T1000 (cell line): ENCODE measurements around the gene MYEOV.
A peak's percentile ranks its signal among the peaks of the same experiment; 100 is the strongest.

Experiments
- DNase-seq: peaks from one replicate; lab custom pipeline; 2025; ENCODE audit warnings: mixed read lengths; lab: John Stamatoyannopoulos, UW

MYEOV gene

DNA sequence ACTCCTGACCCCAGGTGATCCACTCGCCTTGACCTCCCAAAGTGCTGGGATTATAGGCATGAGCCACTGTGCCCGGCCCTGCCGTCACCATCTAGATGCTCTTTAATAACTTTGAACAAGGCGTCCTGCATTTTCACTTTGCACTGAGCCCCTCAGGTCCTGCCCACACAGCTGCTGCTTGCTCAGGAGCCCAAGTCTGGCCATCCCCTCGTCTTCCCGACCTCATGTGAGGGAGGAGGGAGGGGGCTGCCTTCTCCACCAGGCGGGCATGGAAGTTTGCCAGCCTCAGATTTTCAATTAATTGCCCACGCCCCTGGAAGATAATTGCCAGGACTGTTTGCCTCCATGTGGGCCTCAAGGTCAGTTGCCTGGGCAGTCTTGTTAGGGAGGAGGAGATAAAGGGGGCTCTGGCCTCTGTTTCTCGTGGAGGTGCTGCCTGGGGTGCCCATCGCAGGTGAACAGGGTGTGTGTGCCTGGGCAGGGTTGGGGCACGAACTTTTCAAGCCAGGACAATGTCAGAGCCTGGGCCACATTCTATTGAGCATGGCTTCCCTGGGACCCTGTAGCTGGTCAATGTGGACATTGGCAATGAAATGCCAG, 27.9 kb upstream of the MYEOV start:
- no peak for DNase-seq

DNA sequence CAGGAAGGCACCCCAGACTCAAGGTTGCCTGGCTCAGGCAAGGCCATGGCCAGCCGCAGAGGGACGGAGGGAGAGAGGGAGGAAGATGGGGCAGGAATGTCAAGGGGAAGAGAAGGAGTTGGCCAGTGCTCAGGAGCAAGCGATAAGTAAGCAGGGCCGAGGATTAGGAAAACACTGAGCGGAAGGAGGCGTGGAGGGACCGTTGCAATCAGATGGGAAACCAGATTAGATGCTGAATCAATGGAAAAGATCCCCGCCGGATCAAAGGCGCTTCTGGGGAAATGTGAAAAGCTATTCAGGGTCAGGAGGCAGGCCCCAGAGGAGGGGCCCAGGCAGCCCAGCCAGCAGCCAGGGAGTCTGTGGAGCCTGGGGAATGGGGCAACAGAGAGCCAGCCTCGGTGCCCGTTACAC, 26.6 kb upstream of the MYEOV start:
- DNase-seq: no peak

DNA sequence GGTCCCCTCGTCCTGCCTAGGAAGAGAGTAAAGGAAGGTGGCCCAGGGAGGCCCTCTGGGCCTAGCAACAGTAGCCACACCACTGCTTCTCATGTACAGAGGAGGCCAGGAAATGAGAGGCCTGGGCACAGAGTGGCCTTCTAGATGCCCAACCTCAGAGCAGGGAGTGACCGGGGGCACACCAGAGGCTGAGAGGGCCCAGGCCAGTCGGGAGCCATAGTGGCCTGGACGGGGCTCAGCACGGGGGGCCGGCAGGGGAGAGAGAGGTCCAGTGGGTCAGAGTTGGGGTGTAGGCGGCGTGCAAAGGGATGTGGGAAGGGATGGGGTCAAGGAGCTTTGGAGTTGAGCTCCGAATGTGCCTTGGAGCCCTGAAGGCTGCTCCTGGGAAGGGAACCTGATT, 25.0 kb upstream of the MYEOV start:
- DNase-seq: no peak

DNA sequence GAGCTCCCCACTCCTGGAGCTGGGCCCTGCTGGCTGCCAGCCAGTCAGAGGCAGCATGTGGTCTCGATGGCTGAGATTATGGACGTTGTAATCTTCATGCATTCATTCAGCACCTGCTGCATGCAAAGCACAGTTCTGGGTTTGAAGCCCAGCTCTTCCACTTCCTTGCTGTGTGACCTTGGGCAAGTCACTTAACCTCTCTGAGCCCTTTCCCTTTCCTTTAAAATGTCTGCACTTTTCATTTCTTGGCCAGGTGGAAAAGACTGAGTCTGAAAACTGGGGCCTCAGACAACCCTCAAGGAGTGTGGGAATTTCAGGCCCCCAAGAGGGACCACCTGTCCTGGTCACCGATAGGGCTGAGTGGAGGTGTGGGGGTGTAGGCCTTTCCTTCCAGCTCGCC, 24.6 kb upstream of the MYEOV start:
- DNase-seq: no peak

DNA sequence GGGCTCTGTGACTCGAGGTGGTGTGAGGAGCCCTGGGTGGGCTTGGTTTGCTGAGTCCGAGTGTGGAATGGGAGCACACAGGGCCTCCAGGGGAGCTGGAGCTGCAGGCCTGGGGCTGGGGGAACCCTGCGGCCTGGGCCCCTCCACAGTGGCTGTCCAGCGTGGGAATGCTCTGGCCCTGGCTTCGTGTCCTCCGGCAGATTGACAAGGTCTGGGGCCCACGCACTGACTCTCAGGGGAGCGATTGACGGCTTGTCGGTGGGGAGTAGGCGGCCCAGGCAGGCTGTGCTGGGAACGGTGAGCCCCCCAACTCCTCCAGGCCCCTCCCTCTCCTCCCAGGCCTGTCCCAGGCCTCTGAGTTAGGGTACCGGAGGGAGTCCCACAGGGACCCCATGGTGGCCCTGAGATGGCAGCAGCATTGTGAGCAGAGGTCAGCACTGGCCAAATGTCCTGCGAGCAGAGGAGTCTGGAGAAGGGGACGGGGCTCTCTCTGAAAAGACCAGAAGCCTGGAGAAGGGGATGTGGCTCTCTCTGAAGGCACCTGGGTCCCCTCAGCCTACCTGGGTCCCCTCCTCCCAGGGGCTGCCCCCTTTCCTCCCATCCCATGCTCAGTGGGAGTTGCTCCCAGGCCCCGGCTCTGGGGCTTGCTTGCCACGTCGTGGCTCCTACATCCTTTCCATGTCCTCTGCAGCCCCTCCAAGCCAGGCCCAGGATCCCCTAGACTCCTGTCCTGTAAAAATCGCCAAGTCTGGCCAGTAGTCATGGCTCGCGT, 23.8 kb upstream of the MYEOV start:
- DNase-seq: no peak

DNA sequence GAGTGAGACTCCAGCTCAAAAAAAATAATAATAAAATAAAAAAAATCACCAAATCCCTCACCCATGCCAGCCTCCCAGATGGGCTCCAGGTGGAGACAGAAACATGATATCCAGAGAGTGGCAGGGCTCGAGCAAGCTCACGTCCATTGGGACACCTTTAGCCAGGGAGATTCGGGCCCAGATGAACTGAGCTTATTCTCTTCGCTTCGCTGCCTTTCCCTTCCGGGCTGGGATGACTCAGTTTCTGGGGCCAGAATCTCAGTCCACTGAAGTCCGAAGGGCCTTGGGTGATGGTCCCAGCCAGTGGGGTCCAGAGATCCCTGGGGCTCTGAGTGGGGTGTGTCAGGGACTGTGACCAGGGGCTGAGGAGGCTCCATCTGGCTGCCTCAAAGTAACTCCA, 23.0 kb upstream of the MYEOV start:
- DNase-seq: no peak

DNA sequence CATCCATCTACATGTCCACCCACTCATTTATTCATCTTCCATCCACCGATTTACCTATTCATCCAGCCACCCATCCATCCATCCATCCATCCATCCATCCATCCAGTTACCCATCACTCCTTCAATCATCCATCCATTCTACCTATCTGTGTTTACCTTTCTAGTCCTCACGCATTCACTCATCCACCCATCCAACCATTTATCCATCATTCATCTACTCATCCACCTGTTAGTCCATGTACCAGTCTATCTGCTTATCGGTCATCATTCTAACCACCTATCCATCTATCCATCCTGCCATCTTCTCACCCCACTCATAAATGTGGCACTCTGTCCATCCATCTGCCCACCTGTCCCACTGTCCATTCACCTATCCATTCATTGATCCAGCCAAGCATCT, 21.9 kb upstream of the MYEOV start:
- no peak for DNase-seq

DNA sequence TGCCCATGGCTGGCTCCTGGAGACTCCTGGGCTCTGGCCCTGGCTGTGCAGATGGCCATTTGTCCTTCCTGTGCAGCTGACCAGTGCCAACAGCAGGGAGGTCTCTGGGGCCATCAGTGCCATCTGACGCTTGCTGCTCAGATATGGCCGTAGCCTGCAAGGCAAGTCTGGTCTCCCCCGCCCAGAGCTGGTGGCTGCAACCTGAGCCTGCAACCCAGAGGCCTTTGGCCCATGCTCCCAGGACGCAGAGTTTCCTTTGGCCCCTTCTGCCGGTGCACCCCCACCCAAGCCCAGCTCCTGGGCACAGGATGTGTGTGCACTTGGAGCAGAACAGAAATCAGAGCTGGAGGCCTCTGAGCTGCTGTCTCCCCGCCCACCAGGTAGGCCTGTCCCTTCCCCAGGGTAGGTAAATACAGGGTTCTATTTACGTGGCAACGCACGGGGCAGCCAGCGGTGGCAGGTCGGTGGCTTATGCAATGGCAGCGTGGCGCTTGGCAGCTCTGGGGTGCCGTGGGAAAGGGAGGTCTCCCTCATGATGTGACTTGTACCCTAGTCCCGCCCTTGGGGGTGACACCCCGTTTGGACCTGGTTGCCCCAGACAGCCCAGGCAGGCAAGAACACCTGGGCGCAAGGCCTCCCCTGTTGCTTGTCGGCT, 21.0 kb upstream of the MYEOV start:
- no peak for DNase-seq

DNA sequence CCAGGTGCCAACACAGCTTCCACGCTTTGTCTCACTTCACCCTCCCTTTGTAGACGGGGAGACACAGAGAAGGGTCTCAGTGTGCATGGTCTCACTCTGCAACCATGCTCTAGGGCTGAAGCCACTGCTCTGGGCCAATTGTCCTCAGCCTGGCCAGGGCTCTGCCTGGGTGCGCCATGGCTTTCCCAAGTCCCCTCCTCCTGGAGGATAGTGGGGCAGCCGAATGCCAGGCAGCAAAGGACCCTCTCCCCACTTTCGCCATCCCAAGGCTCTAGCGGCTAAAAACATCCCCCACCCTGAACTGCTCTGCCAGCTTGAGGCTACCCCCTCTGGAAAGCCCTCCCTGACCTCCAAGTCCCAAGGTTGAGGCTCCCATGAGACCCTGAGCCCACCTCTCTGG, 20.4 kb upstream of the MYEOV start:
- DNase-seq: no peak

DNA sequence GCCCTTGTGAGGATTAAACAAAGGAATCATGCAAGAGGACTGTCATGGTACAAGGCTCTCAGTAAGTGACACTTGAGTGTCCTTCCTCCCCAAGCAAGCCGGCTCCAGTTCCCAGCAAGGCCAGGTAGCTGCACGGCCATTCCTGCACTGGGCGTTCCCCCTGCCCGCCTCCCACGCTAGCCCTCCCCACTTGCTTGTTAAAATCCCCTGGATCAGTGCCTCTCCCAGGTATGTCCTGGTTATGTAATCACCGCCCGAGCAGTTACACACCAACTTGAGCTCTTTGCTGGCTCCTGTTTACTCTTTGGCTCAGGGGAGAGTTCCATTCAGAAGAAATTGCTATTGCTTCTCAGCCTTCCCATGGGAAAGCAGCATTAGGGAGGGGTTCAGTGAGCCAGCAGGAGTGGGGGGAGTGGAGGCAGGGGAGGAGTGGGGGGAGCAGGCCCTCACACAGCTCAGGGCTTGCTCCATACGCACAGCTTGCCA, 19.4 kb upstream of the MYEOV start:
- no peak for DNase-seq

DNA sequence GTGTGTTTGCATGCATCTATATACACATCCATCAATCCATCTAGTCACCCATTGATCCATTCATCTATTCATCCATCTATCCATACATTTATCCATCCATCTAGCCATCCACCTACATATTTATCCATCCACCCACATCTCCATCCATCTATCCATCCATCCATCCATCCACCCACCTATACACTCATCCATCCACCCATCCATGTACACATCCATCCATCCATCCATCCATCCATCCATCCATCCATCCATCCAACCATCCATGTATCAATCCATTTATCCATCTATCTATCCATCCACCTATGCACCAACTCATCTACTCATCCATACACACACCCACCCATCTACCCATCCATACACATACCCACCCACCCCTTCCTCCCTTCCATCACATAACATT, 18.8 kb upstream of the MYEOV start:
- DNase-seq: no peak

DNA sequence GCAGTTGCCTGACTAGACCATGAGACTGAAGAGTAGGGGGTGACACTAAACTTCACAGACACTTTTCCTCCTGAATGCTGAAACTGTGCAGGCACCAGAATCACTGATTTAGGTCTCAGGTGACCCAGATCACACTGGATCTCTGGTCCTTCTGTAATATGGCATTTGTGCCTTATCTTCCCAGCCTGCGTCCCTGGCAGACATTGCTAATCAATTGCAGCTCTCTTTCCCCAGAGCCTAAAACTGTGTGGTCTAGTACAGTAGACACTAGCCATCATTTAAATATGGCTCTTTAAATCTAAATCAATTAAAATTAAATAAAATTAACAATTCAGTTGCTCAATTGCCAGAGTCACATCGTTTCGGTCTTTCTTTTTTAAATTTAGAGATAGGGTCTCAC, 17.8 kb upstream of the MYEOV start:
- DNase-seq: no peak

DNA sequence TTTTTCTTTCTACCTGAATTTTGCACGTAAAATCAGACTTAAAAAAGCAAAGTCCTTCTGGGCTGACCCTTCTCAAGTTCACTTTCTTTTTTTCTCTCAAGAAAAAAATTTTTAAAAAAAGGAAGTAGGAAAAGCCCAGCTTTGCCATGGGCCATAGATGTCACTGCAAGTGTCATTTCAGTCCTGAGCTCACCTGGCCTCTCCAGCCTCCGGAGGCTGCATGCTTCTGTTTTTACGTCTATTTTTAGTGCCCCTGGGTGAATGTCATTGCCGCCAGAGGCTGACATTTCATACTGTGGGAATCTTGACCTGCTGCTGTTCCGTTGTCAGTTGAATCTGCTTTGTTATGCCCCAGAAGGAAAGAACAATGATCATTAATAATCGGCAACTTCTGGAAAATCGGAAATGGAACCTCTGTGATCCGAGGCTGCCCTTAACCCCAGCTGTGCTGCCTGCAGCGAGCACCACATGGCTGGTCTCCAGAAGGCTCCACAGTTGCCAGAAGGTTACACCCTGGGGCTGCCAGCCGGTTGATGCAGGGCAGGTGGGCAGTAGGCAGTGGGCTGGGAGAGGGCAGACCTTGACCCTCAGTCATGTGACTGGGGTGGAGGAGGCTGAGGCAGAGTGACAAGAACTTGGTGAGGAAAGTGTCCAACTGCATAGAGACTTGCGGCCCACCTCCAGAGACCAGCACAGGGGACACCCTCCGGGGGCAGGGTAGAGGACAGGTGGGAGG, 16.7 kb upstream of the MYEOV start:
- no peak for DNase-seq

DNA sequence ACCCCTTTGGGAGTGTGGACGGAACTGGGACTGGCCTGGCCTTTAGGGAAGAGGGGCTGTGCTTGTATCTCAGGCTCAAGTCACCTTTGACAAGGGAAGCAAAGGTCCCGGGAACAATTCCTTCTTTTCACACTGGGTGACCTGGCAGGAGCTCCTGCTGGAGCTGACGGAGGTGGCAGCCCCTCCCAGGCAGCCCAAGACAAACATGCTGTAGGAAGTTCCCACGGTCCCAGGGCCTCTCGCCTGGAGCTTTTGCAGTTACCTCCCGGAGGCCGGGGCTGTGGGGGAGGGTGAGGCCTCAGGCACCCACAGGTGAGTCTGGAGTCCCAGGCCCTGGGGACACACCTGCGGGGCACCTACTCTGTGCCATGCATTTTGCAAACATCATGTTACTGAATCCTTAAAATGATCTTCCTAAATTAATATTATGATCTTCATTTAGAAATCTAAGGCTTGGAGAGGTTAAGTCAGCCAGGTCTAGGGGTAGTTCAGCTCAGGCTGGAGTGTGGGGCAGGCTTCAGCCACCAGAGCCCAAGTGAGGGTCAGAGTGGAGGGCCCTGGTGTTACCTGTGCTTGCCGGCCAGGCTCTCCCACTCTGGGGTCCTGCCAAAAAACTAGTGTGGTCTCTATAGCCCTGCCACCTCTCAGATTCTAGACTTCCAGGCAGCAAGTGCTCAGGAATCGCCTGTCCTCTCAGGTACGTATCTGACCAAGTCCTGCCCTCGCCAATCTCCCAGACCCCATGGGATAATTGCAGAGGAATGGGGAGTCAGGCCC, 15.7 kb upstream of the MYEOV start:
- no peak for DNase-seq

DNA sequence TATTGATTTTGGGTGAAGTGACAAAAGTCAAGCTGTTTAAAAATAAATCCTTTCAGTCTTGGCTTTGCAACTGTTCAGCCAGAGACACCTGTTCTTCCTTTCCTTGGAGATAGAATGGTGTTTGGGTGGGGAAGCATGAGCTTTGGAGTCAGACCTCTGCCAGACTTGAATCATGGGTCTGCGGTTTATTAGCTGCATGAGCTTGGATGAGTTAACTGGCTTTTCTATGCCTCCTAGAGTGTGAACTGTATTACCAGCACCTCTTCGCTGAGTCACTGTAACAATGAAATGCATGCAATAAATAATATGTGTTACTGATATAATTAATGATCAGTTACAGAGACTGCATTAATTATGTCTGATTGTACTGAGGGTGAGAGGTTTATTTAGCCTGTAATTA, 13.5 kb upstream of the MYEOV start:
- no peak for DNase-seq

DNA sequence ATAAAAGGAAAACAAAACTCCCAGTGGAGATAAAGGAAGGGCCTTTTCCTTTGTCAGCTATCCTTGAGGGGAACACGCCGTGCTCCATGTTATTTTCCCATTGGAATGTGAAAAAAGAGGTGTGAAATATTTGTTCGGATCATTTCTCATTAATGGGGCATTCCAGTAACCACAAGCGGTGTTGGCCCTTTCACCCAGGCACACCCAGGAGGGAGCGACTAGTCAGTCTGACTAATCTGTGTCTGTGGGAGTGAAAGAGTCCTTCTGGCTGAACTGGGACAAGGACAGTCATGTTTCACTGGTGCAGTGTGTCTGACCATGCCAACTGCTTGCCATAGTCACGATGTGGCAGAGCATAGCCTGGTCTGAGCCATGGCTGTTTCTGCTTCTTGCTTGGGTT, 13.0 kb upstream of the MYEOV start:
- peak; percentile 46 for DNase-seq

DNA sequence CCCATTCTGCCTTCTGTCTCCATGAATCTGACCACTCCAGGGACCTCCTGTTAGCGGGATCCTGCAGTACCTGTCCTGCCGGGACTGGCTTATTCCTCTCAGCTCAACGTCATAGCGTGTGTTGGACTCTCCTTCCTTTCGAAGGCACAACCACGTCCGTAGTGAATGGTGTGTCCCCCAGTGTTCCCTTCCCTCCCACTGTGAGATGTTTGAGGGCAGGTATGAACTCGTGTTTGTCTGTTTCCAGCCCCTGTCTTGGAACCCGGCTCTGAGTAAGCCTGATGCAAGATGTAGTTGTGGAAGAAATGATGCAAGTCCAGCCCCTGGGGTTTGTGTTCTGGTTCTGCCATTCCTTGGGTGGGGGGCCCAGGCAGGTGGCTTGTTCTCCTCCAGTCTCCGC, 10.5 kb upstream of the MYEOV start:
- DNase-seq: no peak

DNA sequence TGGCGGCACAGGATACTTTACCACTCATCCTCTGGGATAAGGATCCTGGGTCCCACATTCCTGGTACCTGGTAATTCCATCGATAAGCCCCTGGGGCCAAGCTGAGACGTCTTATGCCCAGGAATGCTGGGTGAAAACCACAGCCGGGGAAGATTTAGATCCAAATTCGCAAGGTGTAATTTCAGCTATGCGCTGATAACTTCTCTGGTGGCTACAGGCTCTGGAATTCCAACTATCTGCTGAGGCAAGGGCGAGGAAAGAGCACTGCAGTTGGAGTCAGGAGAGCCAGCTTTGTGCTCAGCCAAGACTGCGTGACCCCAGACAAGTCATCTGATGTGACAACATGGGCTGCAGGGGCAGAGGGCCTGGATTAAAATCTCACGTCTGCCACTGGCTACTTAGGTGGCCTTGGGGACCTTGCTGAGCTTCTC, 9.9 kb upstream of the MYEOV start:
- DNase-seq: no peak

DNA sequence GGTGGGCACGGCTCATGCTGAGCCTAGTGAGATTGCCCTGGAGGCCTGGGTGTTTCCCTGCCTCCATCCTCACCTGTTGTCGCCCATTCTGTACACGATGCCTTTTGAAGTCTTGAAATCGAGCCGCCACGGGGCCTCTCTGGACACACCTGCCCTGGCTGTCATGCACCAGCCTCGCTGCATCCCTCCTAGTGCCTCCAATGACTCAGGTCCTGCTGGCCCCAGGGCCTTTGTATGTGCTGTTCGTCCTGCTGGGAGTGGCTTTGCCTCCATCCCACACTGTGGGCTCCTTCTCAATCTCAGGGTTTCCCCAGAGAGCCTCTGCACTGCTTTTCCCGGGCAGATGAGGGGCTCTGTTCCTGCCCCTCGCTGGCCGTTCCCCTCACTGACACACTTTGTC, 8.9 kb upstream of the MYEOV start:
- DNase-seq: no peak

DNA sequence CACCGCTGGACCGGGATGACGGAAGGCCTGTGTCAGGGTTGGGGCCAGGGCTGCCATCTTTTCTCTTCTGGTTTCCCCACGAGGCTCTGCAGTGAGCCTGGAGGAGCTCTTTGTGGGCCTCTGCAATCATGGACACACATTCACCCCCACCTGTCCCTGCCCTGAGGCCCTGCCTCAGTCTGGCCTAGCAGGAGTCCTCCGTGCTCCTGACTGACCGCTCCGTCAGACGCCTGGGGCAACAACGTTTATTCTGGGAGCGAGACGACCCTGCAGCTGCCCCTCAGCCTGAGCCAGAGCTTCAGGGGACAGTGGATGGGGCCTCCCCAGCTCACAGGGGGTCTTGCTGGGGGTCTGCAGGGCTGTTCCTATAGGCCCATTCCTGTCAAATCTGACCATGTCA, 8.2 kb upstream of the MYEOV start:
- no peak for DNase-seq

DNA sequence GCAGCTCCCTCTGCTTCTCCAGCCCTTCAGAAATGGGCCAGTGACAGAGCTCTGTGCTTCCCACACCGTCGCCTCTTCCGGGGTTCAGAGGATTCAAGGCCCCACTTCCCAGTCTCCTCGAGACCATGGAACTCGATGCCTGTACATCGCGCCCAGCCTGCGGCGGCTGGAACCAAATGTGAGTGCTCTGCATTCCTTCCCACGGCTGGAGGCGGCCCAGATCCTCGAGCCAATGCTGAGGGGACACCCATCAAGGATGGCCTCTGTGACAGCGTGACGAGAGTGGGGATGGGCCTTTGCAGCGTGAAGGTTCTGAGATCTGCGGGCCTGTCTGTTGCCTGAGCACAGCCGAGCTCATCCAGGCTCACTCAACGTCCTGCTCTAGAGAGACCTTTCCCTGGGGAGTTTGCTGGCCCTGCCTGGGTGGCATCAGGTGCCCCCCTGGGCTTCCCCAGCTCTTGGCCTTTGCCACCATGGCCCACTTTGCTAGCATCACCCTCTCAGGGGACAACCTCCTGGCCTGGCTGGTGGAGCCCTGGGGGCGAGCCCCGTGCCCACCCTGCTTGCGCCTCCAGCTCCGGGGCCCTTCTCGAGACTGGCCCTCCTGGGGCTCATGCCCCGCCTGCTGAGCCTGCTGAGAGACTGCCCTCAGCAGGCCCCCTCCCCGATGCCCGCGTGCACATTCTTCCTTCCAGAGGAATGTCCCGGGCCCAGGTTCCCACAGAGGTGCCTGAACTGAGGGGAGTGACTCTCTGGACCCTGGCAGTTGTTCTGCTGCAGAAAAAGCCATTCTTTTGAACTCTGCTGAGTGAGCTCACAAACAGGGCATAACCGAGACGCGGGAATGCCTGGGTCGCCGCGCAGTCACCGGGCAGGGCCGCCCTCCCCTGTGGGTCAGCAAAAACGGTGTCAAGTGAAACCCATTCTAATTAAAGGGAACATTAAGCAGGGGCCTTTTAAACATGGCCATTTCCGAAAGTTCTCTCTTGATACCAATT, 7.3 kb upstream of the MYEOV start:
- DNase-seq: no peak
